Prostate gland (tissue), 2 donors: Measurements from ENCODE around the gene GALNTL6. TPM values are rescaled to one million over a fixed set of nuclear protein-coding genes. Genes with fewer than 3 reads are reported as not detected.

Source experiments
- DNase-seq: peaks from one replicate; pipeline ENCODE4 v3.0.0-alpha.2; 2019; ENCODE audit warnings: low spot score
- H3K27ac ChIP-seq, 2 donors: fragments of 200-600 bp; sonication (generic); 2 replicates each; pipeline ENCODE4 v1.5.1; 2017 to 2019
- H3K27me3 ChIP-seq: fragments of 200-600 bp; sonication (generic); replicated peaks from 2 replicates; pipeline ENCODE4 v1.5.1; 2019; ENCODE audit not compliant: insufficient read depth
- H3K36me3 ChIP-seq, 2 donors: fragments of 200-600 bp; sonication (generic); 1 replicate in 1 of 2; 2 replicates in 1 of 2; pipeline versions ENCODE4 v1.5.1 to v1.8.1; 2017 to 2019
- H3K4me1 ChIP-seq: fragments of 200-600 bp; sonication (generic); replicated peaks from 2 replicates; pipeline ENCODE4 v1.5.1; 2019
- H3K4me3 ChIP-seq, 2 donors: fragments of 200-600 bp; sonication (generic); 2 replicates each; pipeline ENCODE4 v1.5.1; 2017 to 2019
- H3K9me3 ChIP-seq: fragments of 200-600 bp; sonication (generic); 2 replicates; pipeline ENCODE4 v1.5.1; 2017
- POLR2A ChIP-seq: fragments of 450-650 bp; IDR thresholded peaks from one replicate; pipeline ENCODE4 v1.6.1; 2016; ENCODE audit warnings: antibody characterized with exemption, mild to moderate bottlenecking
- POLR2AphosphoS5 ChIP-seq: sonication (generic); formaldehyde crosslinking; IDR thresholded peaks from one replicate; pipeline ENCODE4 v1.6.1; 2017; ENCODE audit warnings: antibody characterized with exemption
- WGBS: methylation state at CpG from one replicate; pipeline ENCODE4 v1.1.5; 2018; 5-methylcytosine and 5-hydroxymethylcytosine counted together
- intact Hi-C: fragments of 100-400 bp; cut with DNase I; formaldehyde crosslinking; loops from one replicate; pipeline ENCODE4 v1.14.2; 2022
- total RNA-seq, 2 donors: library from RNA; depleted of rRNA; stranded (reverse); fragments of >200 nt; gene quantifications; one replicate each; pipeline ENCODE4 v1.1.0, GENCODE V29; 2016
- TF ChIP-seq, protein P1 (sequence below), 4 experiments: fragments of 200-600 bp in 2 of 4; fragments of 450-650 bp in 2 of 4; sonication (generic) in 2 of 4; IDR thresholded peaks; 1 replicate in 3 of 4; 2 replicates in 1 of 4; pipeline ENCODE4 v1.5.1; 2016 to 2019; ENCODE audit warnings: antibody characterized with exemption in 4 of 4, mild to moderate bottlenecking in 2 of 4, moderate library complexity in 2 of 4

Gene GALNTL6
- total RNA-seq, 2 donors from 2014 or later: 0.23 to 0.85 TPM

DNA sequence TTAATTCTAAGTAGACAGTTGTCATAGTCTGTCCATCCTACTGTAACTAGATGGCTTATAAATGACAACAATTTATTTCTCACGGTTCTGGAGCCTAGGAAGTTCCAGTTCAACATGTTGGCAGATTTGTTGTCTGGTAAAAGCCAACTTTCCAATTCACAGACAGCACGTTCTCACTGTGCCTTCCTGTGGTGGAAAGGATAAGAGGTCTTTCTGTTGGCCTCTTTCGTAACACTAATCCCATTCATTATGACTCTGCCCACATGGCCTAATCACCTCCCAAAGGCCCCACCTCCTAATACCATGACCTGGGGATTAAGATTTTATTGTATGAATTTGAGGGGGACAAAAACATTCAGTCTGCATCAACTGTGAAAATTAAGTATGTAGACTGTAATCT is 83.2 kb downstream of the GALNTL6 start:
- 69% methylated on average over 3 of the region's 3 CpGs for WGBS
- no peaks in the 10 kb centered on the region for H3K4me1 ChIP-seq

DNA sequence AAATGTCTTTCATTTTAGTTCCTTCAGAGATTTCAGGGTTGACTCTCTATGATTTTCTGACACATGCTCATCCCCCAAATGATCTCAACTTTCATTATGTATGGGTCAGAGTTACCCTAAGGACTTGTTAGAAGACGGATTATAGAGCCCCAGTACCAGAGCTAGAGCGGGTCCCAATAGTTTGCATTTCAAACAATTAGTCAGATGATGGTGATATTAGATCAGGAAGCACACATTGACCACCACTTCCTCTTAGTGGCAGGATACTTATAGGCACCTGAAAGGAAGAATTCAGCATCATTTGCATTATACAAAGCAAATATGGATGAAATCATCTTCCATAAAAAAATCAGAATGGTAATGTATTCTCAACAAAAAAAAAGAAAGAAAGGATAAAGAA is 106.1 kb downstream of the GALNTL6 start:
- intact Hi-C loops: no loop called here
- no peak for DNase-seq
- Histone ChIP-seq H3K27ac (no peak overlapping the region), H3K27me3 (no peaks in the 10 kb centered on the region), H3K9me3 (no peaks in the 10 kb centered on the region), H3K36me3 (no peaks in the 10 kb centered on the region), H3K4me3 (no peak overlapping the region), H3K4me1 (no peaks in the 10 kb centered on the region)
- TF ChIP-seq, protein P1, sequence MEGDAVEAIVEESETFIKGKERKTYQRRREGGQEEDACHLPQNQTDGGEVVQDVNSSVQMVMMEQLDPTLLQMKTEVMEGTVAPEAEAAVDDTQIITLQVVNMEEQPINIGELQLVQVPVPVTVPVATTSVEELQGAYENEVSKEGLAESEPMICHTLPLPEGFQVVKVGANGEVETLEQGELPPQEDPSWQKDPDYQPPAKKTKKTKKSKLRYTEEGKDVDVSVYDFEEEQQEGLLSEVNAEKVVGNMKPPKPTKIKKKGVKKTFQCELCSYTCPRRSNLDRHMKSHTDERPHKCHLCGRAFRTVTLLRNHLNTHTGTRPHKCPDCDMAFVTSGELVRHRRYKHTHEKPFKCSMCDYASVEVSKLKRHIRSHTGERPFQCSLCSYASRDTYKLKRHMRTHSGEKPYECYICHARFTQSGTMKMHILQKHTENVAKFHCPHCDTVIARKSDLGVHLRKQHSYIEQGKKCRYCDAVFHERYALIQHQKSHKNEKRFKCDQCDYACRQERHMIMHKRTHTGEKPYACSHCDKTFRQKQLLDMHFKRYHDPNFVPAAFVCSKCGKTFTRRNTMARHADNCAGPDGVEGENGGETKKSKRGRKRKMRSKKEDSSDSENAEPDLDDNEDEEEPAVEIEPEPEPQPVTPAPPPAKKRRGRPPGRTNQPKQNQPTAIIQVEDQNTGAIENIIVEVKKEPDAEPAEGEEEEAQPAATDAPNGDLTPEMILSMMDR (IDR thresholded peaks at IDR 0.05): no peak
- no peak for TF ChIP-seq POLR2AphosphoS5
- no peak for TF ChIP-seq POLR2A
- WGBS: 87% methylated on average over 2 of the region's 2 CpGs

More for the DNA sequence above, 83.2 kb downstream of the GALNTL6 start:
- intact Hi-C loops: no loop called here
- TF ChIP-seq, protein P1 (IDR thresholded peaks at IDR 0.05): no peak
- no peak for TF ChIP-seq POLR2A
- TF ChIP-seq POLR2AphosphoS5: no peak
- Histone ChIP-seq H3K9me3 (no peaks in the 10 kb centered on the region), H3K27ac (no peak overlapping the region), H3K4me3 (no peak overlapping the region), H3K36me3 (no peaks in the 10 kb centered on the region), H3K27me3 (no peaks in the 10 kb centered on the region)
- no peak for DNase-seq

DNA sequence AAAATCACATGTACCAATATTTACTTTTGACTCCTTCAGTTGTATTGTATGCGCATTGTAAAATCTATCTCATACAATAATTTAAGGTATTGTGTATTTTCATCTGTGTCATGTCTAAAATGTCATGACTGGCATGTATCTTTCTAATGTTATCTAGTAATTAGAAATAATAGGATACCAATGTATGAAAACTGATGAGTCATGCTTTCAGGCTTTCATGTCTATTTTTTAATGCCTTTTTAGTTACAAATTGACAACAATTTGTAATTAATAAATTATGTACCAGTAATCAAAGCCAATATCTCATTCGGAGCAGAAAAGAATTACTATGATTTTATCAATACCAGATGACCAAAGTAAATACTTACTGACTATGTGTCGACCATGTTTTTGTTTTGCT is 107.7 kb downstream of the GALNTL6 start:
- no peaks in the 10 kb centered on the region for H3K27me3 ChIP-seq
- no peak for DNase-seq
- 87% methylated on average over 3 of the region's 3 CpGs for WGBS
- TF ChIP-seq POLR2AphosphoS5: no peak
- H3K36me3 ChIP-seq: no peaks in the 10 kb centered on the region
- no peak overlapping the region for H3K27ac ChIP-seq
- no peak overlapping the region for H3K4me3 ChIP-seq
- H3K9me3 ChIP-seq: no peaks in the 10 kb centered on the region
- no peaks in the 10 kb centered on the region for H3K4me1 ChIP-seq
- intact Hi-C loops: no loop called here

DNA sequence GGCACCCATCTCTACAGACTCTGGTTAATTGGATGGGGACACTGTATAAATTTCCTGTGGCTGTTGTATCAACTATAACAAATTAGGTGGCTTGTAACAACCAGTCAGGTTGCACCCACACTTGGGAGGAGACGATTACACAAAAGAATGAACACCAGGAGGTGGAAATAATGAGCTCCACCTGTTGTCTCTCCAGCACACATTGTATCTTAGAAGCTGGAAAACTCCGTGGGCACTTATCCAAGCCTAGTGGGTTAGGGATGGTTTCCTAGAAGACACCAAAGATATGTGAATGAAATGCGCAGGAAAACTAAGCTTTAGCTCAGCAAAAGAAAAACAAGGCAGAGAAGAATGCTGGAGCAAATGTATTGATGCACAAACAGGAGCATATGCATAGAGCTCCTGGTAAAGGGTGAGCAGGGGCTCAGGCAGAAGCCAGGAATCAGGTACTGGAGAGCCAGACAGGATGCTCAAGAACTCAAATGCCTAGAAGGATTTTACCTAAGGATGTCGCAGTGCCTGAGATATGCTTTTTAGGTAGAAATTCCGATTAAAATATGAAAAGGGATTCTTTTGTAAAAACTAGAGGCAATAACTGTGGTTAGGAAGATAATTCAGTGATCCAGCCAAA is 111.7 kb downstream of the GALNTL6 start:
- WGBS: 58% methylated on average over 5 of the region's 5 CpGs
- no peak overlapping the region for H3K4me3 ChIP-seq
- H3K4me1 ChIP-seq: no peaks in the 10 kb centered on the region
- intact Hi-C loops: no loop called here
- no peaks in the 10 kb centered on the region for H3K27me3 ChIP-seq
- DNase-seq: no peak
- H3K27ac ChIP-seq: no peak overlapping the region
- H3K36me3 ChIP-seq: no peaks in the 10 kb centered on the region
- no peak for TF ChIP-seq POLR2AphosphoS5
- H3K9me3 ChIP-seq: no peaks in the 10 kb centered on the region

DNA sequence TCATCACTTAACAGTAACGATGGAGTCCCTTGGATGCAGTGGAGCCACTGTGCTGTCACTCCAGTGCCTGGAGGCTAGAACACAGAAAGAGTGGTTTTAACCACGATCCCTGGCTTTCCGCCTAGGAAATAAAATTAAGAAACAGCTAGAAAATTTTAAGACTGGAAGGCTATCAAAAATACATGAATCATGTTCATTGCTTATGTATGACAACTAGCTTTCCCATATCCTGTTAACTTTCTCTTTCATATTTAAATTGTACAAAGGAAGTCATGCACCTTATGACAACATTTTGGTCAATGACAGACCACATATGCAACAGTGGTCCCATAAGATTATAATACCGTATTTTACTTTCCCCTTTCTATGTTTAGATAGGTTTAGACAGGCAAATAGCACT is 115.1 kb downstream of the GALNTL6 start:
- TF ChIP-seq POLR2AphosphoS5: no peak
- TF ChIP-seq POLR2A: no peak
- TF ChIP-seq, protein P1 (IDR thresholded peaks at IDR 0.05): no peak
- H3K4me1 ChIP-seq: no peaks in the 10 kb centered on the region
- intact Hi-C loops: no loop called here
- H3K4me3 ChIP-seq: no peak overlapping the region
- DNase-seq: no peak
- H3K27me3 ChIP-seq: no peaks in the 10 kb centered on the region
- no peaks in the 10 kb centered on the region for H3K9me3 ChIP-seq
- H3K36me3 ChIP-seq: no peaks in the 10 kb centered on the region
- WGBS: 86% methylated on average over 4 of the region's 4 CpGs
- no peak overlapping the region for H3K27ac ChIP-seq

DNA sequence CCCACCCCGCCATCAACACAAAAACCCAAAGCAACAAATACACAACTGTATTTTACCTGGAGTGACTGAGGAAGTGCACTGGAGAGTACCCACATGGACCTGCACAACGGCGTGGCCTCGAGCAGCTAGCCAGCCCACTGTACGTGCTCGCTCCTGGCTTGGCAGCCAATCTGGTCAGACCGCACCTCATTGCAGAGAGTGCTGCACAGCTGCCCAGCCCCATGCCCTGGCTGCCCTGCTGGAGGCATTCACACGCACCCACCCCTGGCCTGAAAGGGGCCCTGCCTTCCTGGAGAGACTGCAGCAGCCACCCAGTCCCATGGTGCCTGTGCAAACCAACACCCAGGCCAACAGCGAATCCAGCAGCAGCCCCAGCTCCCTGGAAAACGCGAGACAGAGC is 116.3 kb downstream of the GALNTL6 start:
- Histone ChIP-seq H3K36me3 (no peaks in the 10 kb centered on the region), H3K27ac (no peak overlapping the region), H3K27me3 (no peaks in the 10 kb centered on the region), H3K9me3 (no peaks in the 10 kb centered on the region), H3K4me3 (no peak overlapping the region), H3K4me1 (no peaks in the 10 kb centered on the region)
- DNase-seq: no peak
- intact Hi-C loops: no loop called here
- TF ChIP-seq POLR2AphosphoS5 (no peak), POLR2A (no peak)
- TF ChIP-seq, protein P1 (IDR thresholded peaks at IDR 0.05): no peak
- 96% methylated on average over 11 of the region's 11 CpGs for WGBS
